ENCODE measurements around the gene PRDM12.

Gene PRDM12

GRCh38 chr9:130636648-130637020, 27.8 kb upstream of the PRDM12 start:
- DNase-seq: no peak

GRCh38 chr9:130638284-130639123, 25.9 kb upstream of the PRDM12 start:
- DNase-seq: no peak

GRCh38 chr9:130639124-130639765, 25.1 kb upstream of the PRDM12 start:
- no peak for DNase-seq

GRCh38 chr9:130639866-130640555, 24.4 kb upstream of the PRDM12 start:
- no peak for DNase-seq

- DNase-seq: no peak
Measured at GRCh38 chr9:130640681-130641080, 23.7 kb upstream of the PRDM12 start.

GRCh38 chr9:130642926-130643325, 21.5 kb upstream of the PRDM12 start:
- DNase-seq: no peak

GRCh38 chr9:130651221-130651620, 13.2 kb upstream of the PRDM12 start:
- DNase-seq: no peak

- no peak for DNase-seq
Measured at GRCh38 chr9:130651752-130652151, 12.6 kb upstream of the PRDM12 start.

GRCh38 chr9:130654879-130655278, 9.5 kb upstream of the PRDM12 start:
- DNase-seq: no peak

- no peak for DNase-seq
Measured at GRCh38 chr9:130658893-130659698, 5.3 kb upstream of the PRDM12 start.

GRCh38 chr9:130659699-130660248, 4.6 kb upstream of the PRDM12 start:
- DNase-seq: no peak

GRCh38 chr9:130660326-130660682, 4.1 kb upstream of the PRDM12 start:
- DNase-seq: no peak

GRCh38 chr9:130660683-130661450, 3.5 kb upstream of the PRDM12 start:
- no peak for DNase-seq

GRCh38 chr9:130661451-130662098, 2.8 kb upstream of the PRDM12 start:
- DNase-seq: no peak

- DNase-seq: no peak
Measured at GRCh38 chr9:130662099-130662969, 2.1 kb upstream of the PRDM12 start.

GRCh38 chr9:130662970-130663257, 1.5 kb upstream of the PRDM12 start:
- DNase-seq: no peak

GRCh38 chr9:130663258-130663976, 977 bp upstream of the PRDM12 start:
- DNase-seq: no peak

GRCh38 chr9:130663977-130664250, 480 bp upstream of the PRDM12 start:
- no peak for DNase-seq

GRCh38 chr9:130665029-130665430, 636 bp downstream of the PRDM12 start:
- no peak for DNase-seq

Measured in CD4-positive, alpha-beta T cell treated with Interleukin-21 for 1 hour (primary cell).